Hematopoietic multipotent progenitor cell treated with erythropoietin and hydrocortisone succinate and interleukin-3 and kit ligand, for 6 days (in vitro differentiated cells): ENCODE results near the gene TMEM244.
"Not testable (repeated sequence)": the region's sequence is repeated elsewhere in the genome, so short reads cannot be mapped to it uniquely, and the experiment has no call there.

Experiments
- DNase-seq: peaks from one replicate; pipeline ENCODE4 v3.0.0-alpha.2; 2015

TMEM244 gene

GRCh38 chr6:129802920-129803319, 58.2 kb downstream of the TMEM244 start:
- not testable (repeated sequence) for DNase-seq

GRCh38 chr6:129801909-129802308, 59.2 kb downstream of the TMEM244 start:
- no peak for DNase-seq

GRCh38 chr6:129795261-129795660, 65.9 kb downstream of the TMEM244 start:
- DNase-seq: no peak

- peak; percentile 33 for DNase-seq
These were observed 67.7 kb downstream of the TMEM244 start for GRCh38 chr6:129793447-129793846.

- no peak for DNase-seq
These were observed 69.1 kb downstream of the TMEM244 start for GRCh38 chr6:129792049-129792448.

GRCh38 chr6:129790785-129791184, 70.3 kb downstream of the TMEM244 start:
- DNase-seq: peak; percentile 48

GRCh38 chr6:129789974-129790373, 71.1 kb downstream of the TMEM244 start:
- no peak for DNase-seq

- no peak for DNase-seq
These were observed 73.3 kb downstream of the TMEM244 start for GRCh38 chr6:129787816-129788215.

- DNase-seq: no peak
These were observed 74.6 kb downstream of the TMEM244 start for GRCh38 chr6:129786548-129786947.

- no peak for DNase-seq
These were observed 75.4 kb downstream of the TMEM244 start for GRCh38 chr6:129785756-129786135.

GRCh38 chr6:129785047-129785755, 75.9 kb downstream of the TMEM244 start:
- no peak for DNase-seq
